Ecto neural progenitor cell (in vitro differentiated cells): ENCODE results near the gene AMBP.

Experiments
- DNase-seq: peaks from one replicate; pipeline ENCODE4 v3.0.0-alpha.2; 2018; ENCODE audit warnings: low spot score

AMBP gene

GRCh38 chr9:114072184-114073140 lies 5.6 kb downstream of the AMBP start:
- no peak for DNase-seq

- no peak for DNase-seq
Observed at GRCh38 chr9:114071197-114071795, 6.8 kb downstream of the AMBP start.

- DNase-seq = no peak
Observed at GRCh38 chr9:114070188-114071103, 7.7 kb downstream of the AMBP start.

GRCh38 chr9:114069476-114070187 lies 8.5 kb downstream of the AMBP start:
- no peak for DNase-seq

- no peak for DNase-seq
Observed at GRCh38 chr9:114065304-114065703, 12.8 kb downstream of the AMBP start.

GRCh38 chr9:114061830-114062474 lies 16.1 kb downstream of the AMBP start:
- DNase-seq = no peak

GRCh38 chr9:114061292-114061691 lies 16.8 kb downstream of the AMBP start:
- no peak for DNase-seq

GRCh38 chr9:114060711-114061110 lies 17.4 kb downstream of the AMBP start:
- no peak for DNase-seq

GRCh38 chr9:114060070-114060469 lies 18.0 kb downstream of the AMBP start:
- DNase-seq = no peak

GRCh38 chr9:114059047-114059803 lies 18.9 kb downstream of the AMBP start:
- DNase-seq = peak; percentile 43

GRCh38 chr9:114058688-114059046 lies 19.4 kb downstream of the AMBP start:
- DNase-seq = peak; percentile 38

GRCh38 chr9:114057161-114057885 lies 20.8 kb downstream of the AMBP start:
- peak; percentile 27 for DNase-seq

GRCh38 chr9:114056527-114056926 lies 21.6 kb downstream of the AMBP start:
- peak; percentile 28 for DNase-seq

- DNase-seq = no peak
Observed at GRCh38 chr9:114055894-114056293, 22.2 kb downstream of the AMBP start.

- DNase-seq = no peak
Observed at GRCh38 chr9:114055061-114055460, 23.0 kb downstream of the AMBP start.

GRCh38 chr9:114054191-114054690 lies 23.9 kb downstream of the AMBP start:
- no peak for DNase-seq

GRCh38 chr9:114053246-114054005 lies 24.7 kb downstream of the AMBP start:
- DNase-seq = no peak

- no peak for DNase-seq
Observed at GRCh38 chr9:114051706-114052105, 26.4 kb downstream of the AMBP start.

GRCh38 chr9:114051281-114051680 lies 26.8 kb downstream of the AMBP start:
- DNase-seq = no peak
